DND-41 (cell line): ENCODE results near the gene MYOM1.

Experiments
- EZH2 ChIP-seq: IDR thresholded peaks from 3 replicates; pipeline ENCODE4 v1.6.1; 2012; ENCODE audit warnings: borderline replicate concordance, low read depth, mild to moderate bottlenecking, moderate library complexity, low read length, inconsistent platforms; ENCODE audit not compliant: severe bottlenecking
- TF ChIP-seq, protein P1 (sequence below): IDR thresholded peaks from 2 replicates; pipeline ENCODE4 v1.5.1; 2012; ENCODE audit warnings: borderline replicate concordance, low read length, moderate library complexity, mild to moderate bottlenecking; ENCODE audit not compliant: poor library complexity, severe bottlenecking; ENCODE audit errors: extremely low read depth

DNA sequence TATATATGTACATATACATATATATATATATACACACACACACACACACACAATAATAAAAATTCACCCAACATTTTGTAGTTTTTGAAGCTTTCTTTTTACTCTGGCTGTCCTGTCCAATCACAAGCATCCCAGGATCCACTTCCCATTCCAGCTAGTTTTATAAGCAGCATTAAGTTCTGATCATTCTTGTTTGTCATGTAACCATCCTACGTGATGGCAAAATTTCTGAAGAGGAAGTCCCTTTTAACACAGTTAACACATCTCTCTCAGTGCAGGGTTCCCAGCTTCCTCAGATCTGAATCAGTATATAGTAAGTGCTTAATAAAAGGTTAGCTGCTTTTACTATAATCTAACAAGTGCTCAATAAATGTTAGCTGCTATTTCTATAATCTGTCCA, 26.4 kb downstream of the MYOM1 start:
- TF ChIP-seq, protein P1, sequence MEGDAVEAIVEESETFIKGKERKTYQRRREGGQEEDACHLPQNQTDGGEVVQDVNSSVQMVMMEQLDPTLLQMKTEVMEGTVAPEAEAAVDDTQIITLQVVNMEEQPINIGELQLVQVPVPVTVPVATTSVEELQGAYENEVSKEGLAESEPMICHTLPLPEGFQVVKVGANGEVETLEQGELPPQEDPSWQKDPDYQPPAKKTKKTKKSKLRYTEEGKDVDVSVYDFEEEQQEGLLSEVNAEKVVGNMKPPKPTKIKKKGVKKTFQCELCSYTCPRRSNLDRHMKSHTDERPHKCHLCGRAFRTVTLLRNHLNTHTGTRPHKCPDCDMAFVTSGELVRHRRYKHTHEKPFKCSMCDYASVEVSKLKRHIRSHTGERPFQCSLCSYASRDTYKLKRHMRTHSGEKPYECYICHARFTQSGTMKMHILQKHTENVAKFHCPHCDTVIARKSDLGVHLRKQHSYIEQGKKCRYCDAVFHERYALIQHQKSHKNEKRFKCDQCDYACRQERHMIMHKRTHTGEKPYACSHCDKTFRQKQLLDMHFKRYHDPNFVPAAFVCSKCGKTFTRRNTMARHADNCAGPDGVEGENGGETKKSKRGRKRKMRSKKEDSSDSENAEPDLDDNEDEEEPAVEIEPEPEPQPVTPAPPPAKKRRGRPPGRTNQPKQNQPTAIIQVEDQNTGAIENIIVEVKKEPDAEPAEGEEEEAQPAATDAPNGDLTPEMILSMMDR: no peak
- TF ChIP-seq EZH2: no peak
